CMK (cell line): ENCODE results near the gene FBXO8.

Experiments
- DNase-seq: peaks from one replicate; pipeline ENCODE4 v3.0.0-alpha.2; 2010; ENCODE audit warnings: low read depth

Gene FBXO8

DNA sequence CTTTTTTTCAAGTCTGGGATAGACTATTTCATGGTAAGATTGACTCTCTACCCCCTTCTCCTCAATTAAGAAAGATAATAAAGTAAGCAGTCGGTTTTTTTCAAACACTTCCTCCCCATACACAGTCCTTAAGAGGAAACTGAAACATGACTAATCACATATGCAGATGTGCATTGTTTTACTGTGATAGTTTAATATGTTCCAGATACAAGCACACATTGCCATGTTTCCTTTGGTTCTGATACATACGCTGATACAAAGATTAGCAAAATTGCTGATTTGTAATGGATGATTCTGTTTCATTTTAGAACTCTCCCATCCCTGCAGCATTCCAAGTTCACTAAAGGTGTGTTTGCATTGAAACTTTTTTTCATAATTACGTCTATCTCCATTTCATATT lies 76.1 kb downstream of the FBXO8 start:
- no peak for DNase-seq

DNA sequence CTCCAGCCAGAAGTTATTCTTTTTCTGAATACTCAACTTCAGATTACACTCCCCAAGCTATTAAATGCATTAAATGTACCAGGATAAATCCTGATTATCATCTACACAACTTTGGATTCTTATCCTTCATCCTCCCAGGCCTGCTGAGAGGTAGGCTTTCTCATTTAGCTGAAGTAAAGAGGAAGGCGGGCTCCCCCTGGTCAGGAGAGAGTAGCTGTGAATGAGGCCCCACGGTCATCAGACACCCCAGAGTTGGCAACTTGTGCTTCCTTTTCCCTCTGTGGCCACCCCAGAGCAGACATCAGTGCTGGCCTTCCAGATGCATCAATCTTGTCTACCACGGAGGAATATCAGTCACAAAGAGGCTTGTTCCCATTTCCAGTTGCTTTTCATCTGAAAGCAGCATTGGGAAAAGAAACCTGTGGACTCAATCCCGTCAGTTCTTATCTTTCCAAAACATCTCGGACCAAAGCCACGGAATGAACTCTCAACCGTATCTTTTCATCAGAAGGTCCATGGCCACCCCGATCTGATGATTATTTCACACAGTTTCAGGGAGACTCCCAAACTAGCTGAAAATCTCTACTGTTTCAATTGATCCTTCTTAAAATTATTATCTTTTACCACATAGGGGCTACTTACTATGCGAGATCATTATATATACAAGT lies 79.2 kb downstream of the FBXO8 start:
- no peak for DNase-seq

DNA sequence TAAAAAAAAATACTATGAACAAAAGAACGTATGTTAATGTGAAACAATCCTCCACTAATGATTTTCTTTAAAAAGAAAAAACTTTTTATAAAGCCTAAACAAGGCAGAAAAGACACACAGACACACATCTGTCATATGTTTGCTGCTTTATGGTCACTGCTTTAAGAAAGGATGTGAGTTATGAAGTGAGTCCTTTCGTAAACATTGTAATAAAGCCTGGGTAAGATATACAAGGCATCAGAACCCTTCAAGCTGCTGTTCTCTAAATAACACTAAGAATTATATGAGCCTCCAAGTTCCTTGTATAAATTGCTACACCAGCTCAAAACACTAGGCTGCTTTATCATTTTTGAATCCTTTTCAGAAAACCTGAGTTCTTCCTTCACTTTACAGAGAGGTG lies 81.6 kb downstream of the FBXO8 start:
- DNase-seq: no peak

GRCh38 chr4:174199735-174200134 lies 83.7 kb downstream of the FBXO8 start:
- no peak for DNase-seq

DNA sequence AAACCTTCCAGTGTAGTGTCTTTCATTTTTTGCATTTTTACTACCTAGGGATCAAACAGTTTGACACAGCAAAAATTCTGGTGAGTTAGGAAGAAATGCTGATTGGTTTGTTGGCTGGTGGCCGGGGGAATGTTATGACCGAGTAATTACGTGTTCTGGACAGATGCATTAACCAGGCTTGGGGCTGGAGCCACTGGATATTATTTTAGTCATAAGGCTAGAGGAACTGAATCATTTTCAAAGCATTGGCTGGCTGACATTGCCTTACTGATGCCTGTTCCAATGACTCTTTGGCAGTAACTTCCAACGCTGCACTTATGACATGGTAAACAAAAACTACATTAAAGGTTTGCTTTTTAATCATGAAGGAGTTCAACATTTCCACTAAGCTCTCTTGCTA lies 84.6 kb downstream of the FBXO8 start:
- no peak for DNase-seq

DNA sequence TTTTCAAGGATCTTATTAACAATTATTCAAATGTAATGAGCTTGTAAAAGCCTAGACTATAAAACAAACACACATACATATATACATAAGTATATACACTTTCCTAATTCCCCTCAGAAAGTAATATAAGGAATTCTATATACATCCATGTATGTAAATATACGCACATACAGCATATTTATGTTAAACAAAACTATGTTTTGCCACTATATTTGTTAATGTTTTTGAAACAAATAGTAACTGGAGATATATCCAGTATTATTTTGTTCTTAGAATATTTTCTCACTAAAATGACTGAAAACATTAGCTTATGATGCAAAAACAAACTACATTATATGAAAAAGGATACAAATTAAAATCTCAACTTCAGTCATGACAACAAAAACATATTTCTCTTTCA lies 85.1 kb downstream of the FBXO8 start:
- no peak for DNase-seq

DNA sequence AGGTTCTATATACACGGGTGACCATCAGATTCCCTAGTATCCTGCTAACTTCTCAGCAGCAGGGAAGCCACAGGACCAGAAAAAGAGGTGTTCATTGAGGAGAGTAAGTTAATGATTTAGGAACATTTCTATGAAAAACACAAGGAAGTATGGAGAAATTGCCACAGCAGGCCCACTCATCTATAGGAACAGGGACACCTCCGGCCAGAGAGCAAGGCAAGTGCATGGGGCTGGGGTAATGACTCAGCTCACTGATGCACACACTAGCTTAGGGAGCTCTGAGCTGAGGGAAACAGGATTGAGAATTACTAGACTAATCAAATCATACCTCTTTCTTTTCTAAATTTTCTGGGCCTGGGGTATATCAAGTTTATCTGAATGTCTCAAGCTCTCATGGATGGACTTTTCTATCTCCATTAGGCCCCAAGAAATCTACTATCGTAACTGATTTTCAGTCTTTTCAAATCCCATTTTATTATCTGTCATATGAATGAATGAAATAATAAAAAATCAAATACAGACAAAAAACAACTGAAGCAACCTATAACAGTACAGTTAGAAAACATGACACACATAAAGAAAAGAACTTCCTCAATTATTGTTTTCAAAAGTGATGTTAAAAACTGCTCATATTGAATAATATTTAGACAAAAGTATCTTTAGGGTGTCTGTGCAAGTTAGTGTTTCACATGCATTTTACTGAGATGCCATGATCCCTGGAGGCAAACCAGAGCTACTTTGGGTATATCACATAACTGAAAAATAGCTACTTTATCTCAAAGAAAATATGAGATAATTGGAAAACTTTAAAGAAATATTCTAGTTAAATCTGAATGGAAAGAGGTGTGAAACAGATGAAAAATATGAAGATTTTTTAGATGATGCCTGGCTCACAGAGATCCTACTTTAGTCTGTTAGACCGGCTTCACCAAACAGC lies 89.8 kb downstream of the FBXO8 start:
- no peak for DNase-seq

DNA sequence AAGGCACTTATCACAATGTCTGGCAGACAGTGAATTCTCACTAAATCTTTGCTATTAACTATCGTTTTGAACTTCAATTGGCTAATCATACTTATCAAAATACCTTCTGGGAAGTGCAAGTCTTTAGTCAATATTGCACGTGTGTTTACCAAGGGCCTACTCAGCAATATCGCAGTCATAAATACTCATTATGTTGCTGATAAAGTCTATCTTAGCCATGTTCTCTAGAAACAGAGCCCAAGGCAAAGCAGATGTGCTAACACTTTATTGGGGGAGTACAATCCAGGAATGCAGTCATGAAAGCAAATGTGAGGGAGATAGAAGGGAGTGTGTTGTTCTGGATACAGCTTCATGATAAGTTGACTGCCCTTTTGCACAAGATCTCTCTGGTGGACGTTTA lies 90.5 kb downstream of the FBXO8 start:
- no peak for DNase-seq

- DNase-seq: no peak
These were observed 92.5 kb downstream of the FBXO8 start for GRCh38 chr4:174190832-174191500.

DNA sequence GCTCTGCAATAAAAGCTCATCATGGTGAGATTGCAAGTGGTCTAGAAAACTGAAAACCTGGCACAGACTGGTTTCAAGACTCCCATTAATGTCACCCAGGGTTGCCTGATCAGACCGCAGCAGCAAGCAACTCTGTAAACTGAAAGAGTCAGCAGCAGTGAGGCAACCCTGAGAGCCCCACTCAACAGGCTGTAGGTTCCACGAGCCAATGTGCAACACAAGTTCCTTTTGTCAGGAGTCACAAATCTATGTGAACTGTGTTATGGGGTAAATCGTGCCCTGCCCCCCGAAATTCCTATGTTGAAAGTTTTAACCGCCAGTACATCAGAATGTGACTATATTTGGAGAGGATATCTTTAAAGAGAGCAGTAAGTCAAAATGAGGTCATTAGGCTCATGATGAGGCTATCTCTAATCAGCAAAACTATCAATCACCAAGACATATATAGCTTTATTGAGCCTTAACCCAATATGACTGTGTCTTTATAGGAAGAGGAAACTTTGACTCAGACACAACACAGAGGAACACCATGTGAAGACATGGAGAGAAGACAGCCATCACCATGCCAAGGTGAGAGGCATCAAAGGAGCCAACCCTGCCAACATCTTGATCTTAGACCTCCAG lies 94.0 kb downstream of the FBXO8 start:
- DNase-seq: no peak
